CD4-positive, alpha-beta T cell (primary cell): ENCODE measurements around the gene KRIT1. TPM values are rescaled to one million over a fixed set of nuclear protein-coding genes. Genes with fewer than 3 reads are reported as not detected.

Experiments
- ATAC-seq: fragments of 200-7000 bp; cut with Tn5 transposase; one replicate; pipeline ENCODE4 v1.10.0; 2022; ENCODE audit warnings: mild to moderate bottlenecking; ENCODE audit not compliant: poor library complexity
- CTCF ChIA-PET: fragments of 350-600 bp; sonication (Branson Sonifier 250); formaldehyde crosslinking; loops from one replicate; lab custom pipeline; 2021; ENCODE audit warnings: antibody characterized with exemption, inconsistent platforms; lab: Charles Lee
- POLR2A ChIA-PET: fragments of 350-600 bp; sonication (Branson Sonifier 250); formaldehyde crosslinking; loops from one replicate; lab custom pipeline; 2021; ENCODE audit warnings: antibody characterized with exemption, inconsistent platforms; lab: Charles Lee
- DNase-seq, 14 experiments: peaks; one replicate each; pipeline ENCODE4 v3.0.0-alpha.2; 2013 to 2020; ENCODE audit warnings: mixed read lengths in 2 of 14
- H3K27ac ChIP-seq, 2 donors: one replicate each; pipeline versions ENCODE4 v1.5.1 to v1.7.0; 2013; ENCODE audit warnings: low read length in 2 of 2, low read depth in 1 of 2, mild to moderate bottlenecking in 1 of 2
- H3K27me3 ChIP-seq, 2 experiments: 1 replicate in 1 of 2; 2 replicates in 1 of 2; pipeline versions ENCODE4 v1.6.1 to v1.7.0; 2013; ENCODE audit warnings: low read length in 2 of 2, control low read depth in 1 of 2, mild to moderate bottlenecking in 1 of 2, moderate library complexity in 1 of 2; ENCODE audit not compliant: insufficient read depth in 2 of 2, control insufficient read depth in 1 of 2
- H3K36me3 ChIP-seq: one replicate; pipeline ENCODE4 v1.6.1; 2013; ENCODE audit warnings: low read length, control low read depth; ENCODE audit not compliant: insufficient read depth
- H3K4me1 ChIP-seq: one replicate; pipeline ENCODE4 v1.6.1; 2013; ENCODE audit warnings: low read length, control low read depth; ENCODE audit not compliant: insufficient read depth
- H3K4me3 ChIP-seq: one replicate; pipeline ENCODE4 v1.5.1; 2013; ENCODE audit warnings: mild to moderate bottlenecking, low read length, moderate library complexity
- H3K9me3 ChIP-seq, 2 experiments: 1 replicate in 1 of 2; 2 replicates in 1 of 2; pipeline versions ENCODE4 v1.6.1 to v1.7.0; 2013; ENCODE audit warnings: low read length in 2 of 2, mild to moderate bottlenecking in 2 of 2, control low read depth in 1 of 2, moderate library complexity in 1 of 2; ENCODE audit not compliant: control insufficient read depth in 1 of 2, insufficient read depth in 1 of 2
- H3K27ac Mint-ChIP-seq: one replicate; pipeline ENCODE4 v1.8.0; 2020; ENCODE audit warnings: mixed read lengths
- H3K27me3 Mint-ChIP-seq: one replicate; pipeline ENCODE4 v1.8.0; 2021; ENCODE audit warnings: mixed read lengths
- H3K36me3 Mint-ChIP-seq: one replicate; pipeline ENCODE4 v1.8.0; 2021; ENCODE audit warnings: low read depth, mixed read lengths
- H3K4me1 Mint-ChIP-seq: one replicate; pipeline ENCODE4 v1.8.0; 2021; ENCODE audit warnings: low read depth, mixed read lengths
- H3K4me3 Mint-ChIP-seq: one replicate; pipeline ENCODE4 v1.8.0; 2020; ENCODE audit warnings: mild to moderate bottlenecking, mixed read lengths
- H3K9me3 Mint-ChIP-seq: one replicate; pipeline ENCODE4 v1.8.0; 2020; ENCODE audit warnings: mixed read lengths
- intact Hi-C, 2 experiments: fragments of 100-400 bp; cut with DNase I in 1 of 2; cut with micrococcal nuclease in 1 of 2; formaldehyde crosslinking; loops; one replicate each; pipeline versions ENCODE4 v1.15.1 to v1.9.0; 2023 to 2025; cut with DNase I, micrococcal nuclease
- total RNA-seq, 174 experiments: library from RNA in 2 of 174; stranded (reverse) in 2 of 174; gene quantifications; one replicate each; pipeline ENCODE4 v1.2.3 and lab custom pipeline; 2021 to 2026
- TF ChIP-seq, protein P1 (sequence below): fragments of 200-600 bp; IDR thresholded peaks from one replicate; pipeline ENCODE4 v1.8.0; 2022; ENCODE audit warnings: antibody characterized with exemption, mild to moderate bottlenecking

The KRIT1 gene
- total RNA-seq, 2 experiments from 2014 or later = 28.6 to 28.7 TPM

DNA sequence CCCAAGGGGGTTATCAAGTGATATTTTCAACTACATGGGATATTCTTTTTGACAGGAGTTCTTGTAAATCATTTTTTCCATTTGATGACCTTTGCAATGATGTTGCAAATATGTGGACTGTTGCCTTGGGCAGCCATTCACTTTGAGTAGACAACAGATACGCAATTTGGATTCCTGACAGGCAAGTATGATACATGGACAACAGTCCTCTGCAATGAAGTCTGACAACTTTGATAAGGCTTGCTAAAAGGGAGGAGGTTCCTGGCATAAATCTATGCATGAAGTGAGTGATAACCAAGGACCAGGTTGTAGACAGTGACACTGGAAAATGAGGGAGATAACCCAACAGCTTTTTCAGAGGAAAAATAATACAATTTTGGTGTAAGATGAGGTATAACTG is 84.4 kb downstream of the KRIT1 start:
- H3K9me3 Mint-ChIP-seq = no peaks in the 10 kb centered on the region
- Histone ChIP-seq H3K4me1 (no peaks in the 10 kb centered on the region), H3K9me3 (no peaks in the 10 kb centered on the region), H3K27ac (no peak overlapping the region), H3K4me3 (no peak overlapping the region), H3K27me3 (no peaks in the 10 kb centered on the region), H3K36me3 (no peaks in the 10 kb centered on the region)
- H3K4me3 Mint-ChIP-seq = no peak overlapping the region
- ATAC-seq = no peak
- ChIA-PET POLR2A (no interaction called here), CTCF (no interaction called here)
- TF ChIP-seq, protein P1, sequence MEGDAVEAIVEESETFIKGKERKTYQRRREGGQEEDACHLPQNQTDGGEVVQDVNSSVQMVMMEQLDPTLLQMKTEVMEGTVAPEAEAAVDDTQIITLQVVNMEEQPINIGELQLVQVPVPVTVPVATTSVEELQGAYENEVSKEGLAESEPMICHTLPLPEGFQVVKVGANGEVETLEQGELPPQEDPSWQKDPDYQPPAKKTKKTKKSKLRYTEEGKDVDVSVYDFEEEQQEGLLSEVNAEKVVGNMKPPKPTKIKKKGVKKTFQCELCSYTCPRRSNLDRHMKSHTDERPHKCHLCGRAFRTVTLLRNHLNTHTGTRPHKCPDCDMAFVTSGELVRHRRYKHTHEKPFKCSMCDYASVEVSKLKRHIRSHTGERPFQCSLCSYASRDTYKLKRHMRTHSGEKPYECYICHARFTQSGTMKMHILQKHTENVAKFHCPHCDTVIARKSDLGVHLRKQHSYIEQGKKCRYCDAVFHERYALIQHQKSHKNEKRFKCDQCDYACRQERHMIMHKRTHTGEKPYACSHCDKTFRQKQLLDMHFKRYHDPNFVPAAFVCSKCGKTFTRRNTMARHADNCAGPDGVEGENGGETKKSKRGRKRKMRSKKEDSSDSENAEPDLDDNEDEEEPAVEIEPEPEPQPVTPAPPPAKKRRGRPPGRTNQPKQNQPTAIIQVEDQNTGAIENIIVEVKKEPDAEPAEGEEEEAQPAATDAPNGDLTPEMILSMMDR = no peak
- DNase-seq = no peak
- H3K4me1 Mint-ChIP-seq = no peaks in the 10 kb centered on the region
- H3K36me3 Mint-ChIP-seq = no peaks in the 10 kb centered on the region
- H3K27ac Mint-ChIP-seq = no peak overlapping the region
- peaks cover 18% of the 10 kb centered on the region for H3K27me3 Mint-ChIP-seq
- intact Hi-C loops = no loop called here

DNA sequence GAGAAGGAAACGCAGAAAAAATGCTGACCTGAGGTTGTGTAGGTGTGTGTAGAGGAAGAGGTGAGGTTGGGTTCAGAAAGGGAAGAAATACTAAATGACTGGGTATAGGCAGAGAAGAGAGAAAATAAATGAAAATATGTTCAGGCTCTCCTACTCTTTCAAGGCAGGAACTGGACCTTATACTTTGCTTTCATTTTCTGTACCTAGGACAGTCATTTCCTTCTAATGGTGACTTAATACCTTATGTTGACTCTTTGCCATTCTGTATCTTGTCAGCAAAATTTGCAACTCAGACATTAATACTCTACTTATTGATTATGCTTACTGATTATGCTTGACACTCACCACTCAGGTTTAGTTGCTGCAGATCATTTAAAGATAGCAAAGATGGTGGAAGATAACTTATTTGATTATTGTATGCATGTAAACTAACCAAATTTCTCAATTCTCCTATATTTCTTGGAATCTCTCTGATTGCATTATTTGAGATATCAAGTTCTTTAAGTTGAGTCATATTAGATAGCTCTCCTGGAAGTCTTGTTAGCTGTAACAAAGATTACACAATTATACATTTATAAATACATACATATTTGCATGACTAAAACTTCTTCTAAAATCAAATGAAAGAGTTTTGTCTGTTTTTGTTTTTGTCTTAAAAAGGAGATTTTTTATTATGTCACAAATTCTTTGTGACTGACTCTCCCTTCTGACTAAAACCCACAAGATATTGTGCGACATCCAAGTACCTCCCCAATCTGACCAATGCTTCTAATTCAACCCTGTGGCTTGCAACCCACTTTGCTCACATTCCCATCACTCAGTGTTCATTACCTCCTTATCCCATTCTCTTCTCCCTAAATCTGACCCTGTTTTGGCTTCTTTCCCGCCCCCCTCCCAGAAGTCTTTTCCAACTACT is 86.8 kb downstream of the KRIT1 start:
- TF ChIP-seq, protein P1 = no peak
- intact Hi-C loops = no loop called here
- Histone ChIP-seq H3K27me3 (no peaks in the 10 kb centered on the region), H3K4me3 (no peak overlapping the region), H3K9me3 (no peaks in the 10 kb centered on the region), H3K4me1 (no peaks in the 10 kb centered on the region), H3K27ac (no peak overlapping the region), H3K36me3 (no peaks in the 10 kb centered on the region)
- no peaks in the 10 kb centered on the region for H3K36me3 Mint-ChIP-seq
- H3K27ac Mint-ChIP-seq = no peak overlapping the region
- DNase-seq = no peak
- ChIA-PET POLR2A (no interaction called here), CTCF (interaction anchor here (0.6 kb wide), 1 partner anchor 134 kb away, joined by 3 read pairs; no protein-coding TSS in a partner anchor)
- no peaks in the 10 kb centered on the region for H3K4me1 Mint-ChIP-seq
- H3K4me3 Mint-ChIP-seq = no peak overlapping the region
- H3K9me3 Mint-ChIP-seq = no peaks in the 10 kb centered on the region
- ATAC-seq = no peak
- peaks cover 15% of the 10 kb centered on the region for H3K27me3 Mint-ChIP-seq

DNA sequence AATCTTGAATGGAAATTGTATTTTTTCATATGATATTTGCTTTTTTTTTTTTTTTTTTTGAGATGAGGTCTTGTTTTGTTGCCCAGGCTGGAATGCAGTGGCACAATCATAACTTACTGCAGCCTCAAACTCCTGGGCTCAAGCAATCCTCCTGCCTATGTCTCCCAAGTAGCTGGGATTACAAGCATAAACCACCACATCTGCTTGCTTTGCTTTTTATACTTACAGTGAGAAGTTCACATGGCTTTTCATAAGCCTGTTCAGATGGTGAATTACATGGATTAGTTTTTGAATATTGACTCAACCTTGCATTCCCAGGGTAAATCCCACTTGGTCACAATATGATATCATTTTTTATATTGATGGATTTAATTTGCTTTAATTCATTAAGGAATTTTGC is 88.7 kb downstream of the KRIT1 start:
- Histone ChIP-seq H3K4me1 (no peaks in the 10 kb centered on the region), H3K9me3 (no peaks in the 10 kb centered on the region), H3K36me3 (no peaks in the 10 kb centered on the region), H3K4me3 (no peak overlapping the region), H3K27ac (no peak overlapping the region), H3K27me3 (no peaks in the 10 kb centered on the region)
- Mint-ChIP-seq H3K4me3 (no peak overlapping the region), H3K27me3 (peaks cover 9% of the 10 kb centered on the region), H3K4me1 (no peaks in the 10 kb centered on the region), H3K9me3 (no peaks in the 10 kb centered on the region), H3K36me3 (no peaks in the 10 kb centered on the region), H3K27ac (no peak overlapping the region)
- TF ChIP-seq, protein P1 = no peak
- intact Hi-C loops = no loop called here
- no peak for ATAC-seq
- CTCF ChIA-PET = interaction anchor here (0.6 kb wide), 1 partner anchor 190 kb away, joined by 4 read pairs; no protein-coding TSS in a partner anchor
- POLR2A ChIA-PET = no interaction called here
- no peak for DNase-seq
